Globus pallidus (tissue), 1 donor: Measurements from ENCODE around the gene OARD1.
"Not testable (repeated sequence)": the region's sequence is repeated elsewhere in the genome, so short reads cannot be mapped to it uniquely, and the experiment has no call there.

ENCODE experiments used
- DNase-seq: peaks from one replicate; pipeline ENCODE4 v3.0.0-alpha.2; 2015; ENCODE audit warnings: low spot score

Gene OARD1, protein sequence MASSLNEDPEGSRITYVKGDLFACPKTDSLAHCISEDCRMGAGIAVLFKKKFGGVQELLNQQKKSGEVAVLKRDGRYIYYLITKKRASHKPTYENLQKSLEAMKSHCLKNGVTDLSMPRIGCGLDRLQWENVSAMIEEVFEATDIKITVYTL

DNA sequence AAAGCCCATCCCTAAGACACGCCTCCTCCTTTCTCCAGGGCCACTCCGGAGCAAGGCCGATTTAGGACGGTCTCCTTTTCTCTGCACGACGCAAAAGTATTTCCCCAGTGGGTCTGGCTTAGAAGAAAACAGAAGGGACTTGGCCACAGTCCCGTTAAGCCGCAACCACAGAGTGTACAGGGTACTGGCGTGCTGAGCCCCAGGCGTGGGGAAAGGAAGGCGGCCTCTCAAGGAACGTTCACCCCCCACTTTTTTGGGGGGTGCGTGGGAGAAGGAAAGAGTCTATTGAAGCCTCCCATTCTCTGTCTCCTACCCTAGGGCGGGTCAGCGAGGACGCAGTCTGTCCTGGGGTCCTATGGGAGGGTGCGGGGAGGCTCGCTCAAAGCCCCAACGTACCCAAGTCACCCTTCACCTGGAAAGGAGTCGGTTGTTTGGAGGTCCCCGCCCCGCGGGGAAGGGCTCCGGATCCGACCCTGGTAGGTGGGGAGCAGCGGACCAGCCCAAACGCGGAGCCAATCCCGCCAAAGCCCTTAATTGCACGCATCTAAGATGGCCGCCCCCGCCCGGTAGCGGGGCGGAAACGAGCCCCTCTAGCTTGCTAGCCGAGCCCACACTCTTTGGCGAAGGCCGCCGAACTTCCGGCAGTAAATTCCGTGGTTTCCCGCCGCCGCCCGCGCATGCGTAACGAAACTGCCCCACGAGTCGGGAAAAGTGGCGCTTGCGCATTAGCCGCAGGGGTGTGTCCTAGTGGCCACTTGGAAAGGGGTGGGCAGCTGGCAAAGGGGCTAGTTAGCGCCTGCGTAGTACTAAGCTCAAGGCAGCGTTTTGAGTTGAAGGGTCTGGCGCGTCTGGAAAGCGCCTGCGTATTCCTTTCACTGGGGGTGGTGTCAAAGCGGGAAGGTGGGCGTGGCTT lies at the start of gene OARD1:
Gene OARD1, minus strand, starts transcription at position 434 of the 913 bp plus-strand sequence. CDS start 722 bp downstream, outside the sequence.
- DNase-seq, result peak; percentile 99

DNA sequence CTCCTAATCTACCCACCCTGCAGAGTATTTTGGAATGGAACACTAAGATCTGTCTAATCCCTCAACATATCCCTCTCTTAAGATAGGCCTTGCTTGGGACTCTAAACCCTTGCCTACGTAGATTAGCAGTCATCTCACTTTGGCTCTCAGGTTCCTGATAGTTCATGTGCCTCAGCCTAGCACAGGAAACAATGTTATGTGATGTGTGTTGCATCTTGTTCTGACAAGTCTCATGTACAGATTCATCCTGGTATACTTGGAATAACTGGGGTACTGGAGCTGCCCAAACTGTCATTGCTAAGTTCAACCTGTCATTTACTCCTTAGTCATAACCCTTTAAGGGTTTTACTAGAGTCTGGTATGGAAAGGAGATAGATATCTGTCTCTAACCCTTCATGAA lies 47.9 kb upstream of the OARD1 start:
- DNase-seq, result no peak

DNA sequence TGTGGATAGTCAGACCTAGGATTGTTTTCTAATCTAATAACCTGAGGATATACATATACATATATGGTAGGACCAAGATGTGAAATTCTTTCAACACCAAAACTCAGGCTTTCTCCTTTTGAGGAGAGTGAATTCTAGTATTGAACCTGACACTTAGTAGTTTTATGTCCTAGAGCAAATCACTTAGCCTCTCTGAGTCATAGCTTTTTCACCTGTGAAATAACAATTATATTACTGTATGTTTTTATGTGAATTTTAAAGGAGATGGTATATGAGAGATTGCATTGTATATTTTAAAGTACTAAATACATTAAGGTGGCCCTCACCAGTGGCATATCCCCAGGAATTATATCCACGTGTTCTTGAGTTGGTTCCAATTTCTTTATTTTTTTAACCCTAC lies 47.4 kb upstream of the OARD1 start:
- DNase-seq, result no peak

DNA sequence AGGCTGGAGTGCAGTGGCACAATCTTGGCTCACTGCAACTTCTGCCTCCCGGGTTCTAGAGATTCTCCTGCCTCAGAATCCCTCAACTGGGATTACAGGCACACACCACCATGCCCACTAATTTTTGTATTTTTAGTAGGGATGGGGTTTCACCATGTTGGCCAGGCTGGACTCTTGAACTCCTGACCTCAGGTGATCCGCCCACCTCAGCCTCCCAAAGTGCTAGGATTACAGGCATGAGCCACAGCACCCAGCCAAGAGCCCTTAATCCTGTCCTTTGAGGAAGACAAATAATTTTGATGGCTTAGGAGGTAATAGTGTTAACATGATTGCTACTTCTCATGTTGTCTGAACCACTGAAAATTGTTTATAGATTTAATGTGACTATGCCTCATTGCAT lies 42.9 kb upstream of the OARD1 start:
- not testable (repeated sequence) for DNase-seq

DNA sequence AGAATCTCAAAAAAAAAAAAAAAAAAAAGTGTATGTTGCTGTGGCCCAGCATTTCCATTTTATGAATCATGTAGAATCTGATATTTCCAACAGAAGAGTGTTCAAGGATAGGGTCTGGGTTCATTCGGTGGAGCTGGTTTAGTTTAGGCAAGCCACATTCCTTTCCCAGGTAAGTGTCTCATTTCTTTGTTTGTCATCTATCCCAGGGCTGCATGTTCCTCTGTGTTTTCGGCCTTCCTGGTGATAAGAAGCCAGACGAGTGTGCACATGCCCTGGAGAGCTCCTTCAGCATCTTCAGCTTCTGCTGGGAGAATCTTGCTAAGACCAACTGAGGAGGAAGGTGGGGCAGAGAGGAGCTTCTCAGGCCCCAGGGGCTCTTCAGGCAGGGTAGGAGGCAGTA lies 38.9 kb upstream of the OARD1 start:
- DNase-seq, result no peak

DNA sequence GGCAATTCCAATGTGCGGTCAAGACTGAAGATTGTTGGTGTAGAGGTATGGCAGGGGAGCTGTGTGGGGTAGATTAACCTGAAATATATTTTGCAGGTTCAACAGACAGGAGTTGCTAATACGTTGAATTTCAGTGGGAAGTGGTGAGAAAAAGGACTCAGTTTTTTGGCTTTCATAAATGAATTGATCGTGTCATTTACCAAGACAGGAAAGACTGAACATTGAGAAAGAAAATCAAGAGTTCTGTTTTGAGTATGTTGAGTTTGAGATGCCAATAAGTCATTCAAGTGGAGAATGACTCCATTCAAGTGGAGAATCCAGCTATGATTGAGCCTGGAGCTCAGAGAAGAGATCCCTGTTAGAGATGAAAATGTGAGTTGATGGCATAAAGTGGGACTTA lies 31.7 kb upstream of the OARD1 start:
- DNase-seq, result no peak

DNA sequence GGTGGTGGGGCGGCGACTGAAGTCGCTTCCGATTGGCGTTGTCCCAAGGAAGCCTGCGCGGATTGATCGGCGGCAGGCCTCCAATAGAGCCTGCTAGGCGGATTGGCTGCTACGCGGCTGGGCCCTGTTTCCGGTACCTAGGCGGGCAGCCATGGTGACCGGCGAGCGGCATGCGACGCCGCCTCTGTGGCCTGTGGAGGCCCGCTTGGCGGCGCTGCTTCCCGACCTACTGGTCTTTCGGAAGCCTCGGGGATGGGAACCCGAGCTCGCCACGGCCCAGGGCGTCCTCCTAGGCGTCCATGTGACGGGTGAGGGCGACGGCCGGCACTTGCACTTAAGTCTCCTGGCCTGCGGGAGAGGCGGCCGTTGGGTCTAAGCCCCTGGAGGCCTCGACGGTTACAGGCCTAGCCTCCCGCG lies 28.7 kb upstream of the OARD1 start:
- no peak for DNase-seq

DNA sequence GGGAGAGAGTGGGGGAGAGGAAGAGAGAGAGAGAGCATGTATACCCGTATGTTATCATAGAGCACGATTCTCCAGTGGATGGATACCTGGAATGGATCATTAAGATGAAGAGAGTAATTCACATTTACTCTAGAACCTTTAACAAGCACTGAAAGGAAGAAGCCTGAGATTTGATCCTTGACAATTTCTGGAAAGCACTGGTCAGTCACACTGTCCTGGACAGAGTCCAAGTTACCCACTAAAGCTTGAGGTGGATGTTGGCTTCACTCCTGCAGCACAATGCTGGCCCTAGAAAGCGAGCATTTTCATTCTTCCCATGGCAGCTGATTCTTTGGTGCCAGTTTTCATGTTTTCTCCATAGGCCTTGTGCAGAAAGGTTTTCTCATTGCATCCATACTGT lies 26.2 kb upstream of the OARD1 start:
- DNase-seq, result no peak

DNA sequence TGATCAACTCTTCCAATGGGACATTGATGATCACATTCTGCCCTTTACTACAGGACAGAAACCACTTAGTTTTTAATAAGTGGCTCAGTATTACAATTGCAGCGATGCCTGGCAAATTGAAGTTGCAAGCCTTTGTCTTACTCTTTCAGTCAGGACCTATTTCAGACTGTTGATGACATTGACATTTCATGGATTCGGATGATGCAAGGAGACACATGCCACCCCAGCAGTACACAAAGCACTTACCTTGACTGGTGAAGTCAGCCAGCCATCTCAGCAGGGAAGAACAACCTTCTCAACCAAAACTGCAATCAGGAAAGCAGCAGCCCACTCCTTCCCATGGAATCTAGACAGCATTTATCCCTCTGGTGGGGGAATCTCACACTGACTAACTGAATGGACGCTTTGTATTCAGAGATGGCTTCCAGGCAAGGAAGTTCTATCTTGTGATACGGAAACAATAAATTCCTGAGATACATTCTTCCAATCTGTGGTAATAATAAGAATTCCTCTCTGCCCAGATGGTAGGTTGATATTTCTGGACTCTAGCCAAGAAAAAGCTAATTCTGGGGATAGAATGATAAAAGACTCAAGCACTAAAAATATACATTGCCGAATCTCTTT lies 25.4 kb upstream of the OARD1 start:
- DNase-seq, result peak; percentile 6

DNA sequence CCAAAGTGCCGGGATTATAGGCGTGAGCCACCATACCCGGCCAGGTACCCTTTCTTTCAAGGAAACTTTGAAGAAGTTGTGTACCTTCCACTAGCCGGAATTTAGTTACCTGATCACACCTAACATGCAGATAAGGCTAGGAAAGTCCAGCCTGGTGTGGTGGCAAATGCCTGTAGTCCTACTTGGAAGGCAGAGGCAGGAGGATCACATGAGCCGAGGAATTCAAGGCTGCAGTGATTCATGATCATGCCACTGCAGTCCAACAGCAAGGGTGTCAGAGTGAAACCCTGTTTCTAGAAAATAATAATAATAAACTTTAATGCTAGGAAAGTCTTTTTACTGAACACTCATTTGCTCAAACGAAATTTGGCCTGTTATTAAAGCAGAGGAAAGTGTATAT lies 21.6 kb upstream of the OARD1 start:
- no peak for DNase-seq

DNA sequence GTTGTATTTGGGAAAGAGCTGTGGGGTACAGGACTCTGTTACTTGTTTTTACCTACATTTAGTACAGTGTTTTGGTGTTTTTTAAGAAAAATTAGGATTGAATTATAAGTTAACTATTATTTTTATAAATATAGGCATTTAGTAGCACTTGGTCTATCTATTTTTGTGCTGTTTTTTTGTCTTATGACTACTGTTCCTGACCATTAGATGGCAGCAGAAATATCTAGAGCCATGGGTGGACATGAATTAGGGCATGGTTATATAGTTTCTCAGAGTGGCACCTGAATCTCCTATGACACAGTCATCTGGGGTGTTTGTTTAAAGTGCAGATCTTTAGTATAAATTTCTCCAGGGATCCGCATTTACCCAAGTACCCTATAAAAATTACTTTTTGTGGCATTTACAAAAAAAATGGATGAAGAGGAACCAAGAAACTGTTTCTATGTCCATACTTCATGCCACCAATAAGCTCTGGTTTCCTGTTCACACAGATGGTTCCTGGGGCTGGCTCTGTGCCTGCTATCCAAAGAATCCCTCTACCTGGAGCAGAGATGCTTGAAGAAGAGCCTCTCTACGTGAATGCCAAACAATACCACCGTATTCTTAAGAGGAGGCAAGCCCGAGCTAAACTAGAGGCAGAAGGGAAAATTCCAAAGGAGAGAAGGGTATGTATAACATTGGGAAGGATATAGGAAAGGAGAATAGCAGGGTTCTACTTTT lies 20.4 kb upstream of the OARD1 start:
- no peak for DNase-seq

DNA sequence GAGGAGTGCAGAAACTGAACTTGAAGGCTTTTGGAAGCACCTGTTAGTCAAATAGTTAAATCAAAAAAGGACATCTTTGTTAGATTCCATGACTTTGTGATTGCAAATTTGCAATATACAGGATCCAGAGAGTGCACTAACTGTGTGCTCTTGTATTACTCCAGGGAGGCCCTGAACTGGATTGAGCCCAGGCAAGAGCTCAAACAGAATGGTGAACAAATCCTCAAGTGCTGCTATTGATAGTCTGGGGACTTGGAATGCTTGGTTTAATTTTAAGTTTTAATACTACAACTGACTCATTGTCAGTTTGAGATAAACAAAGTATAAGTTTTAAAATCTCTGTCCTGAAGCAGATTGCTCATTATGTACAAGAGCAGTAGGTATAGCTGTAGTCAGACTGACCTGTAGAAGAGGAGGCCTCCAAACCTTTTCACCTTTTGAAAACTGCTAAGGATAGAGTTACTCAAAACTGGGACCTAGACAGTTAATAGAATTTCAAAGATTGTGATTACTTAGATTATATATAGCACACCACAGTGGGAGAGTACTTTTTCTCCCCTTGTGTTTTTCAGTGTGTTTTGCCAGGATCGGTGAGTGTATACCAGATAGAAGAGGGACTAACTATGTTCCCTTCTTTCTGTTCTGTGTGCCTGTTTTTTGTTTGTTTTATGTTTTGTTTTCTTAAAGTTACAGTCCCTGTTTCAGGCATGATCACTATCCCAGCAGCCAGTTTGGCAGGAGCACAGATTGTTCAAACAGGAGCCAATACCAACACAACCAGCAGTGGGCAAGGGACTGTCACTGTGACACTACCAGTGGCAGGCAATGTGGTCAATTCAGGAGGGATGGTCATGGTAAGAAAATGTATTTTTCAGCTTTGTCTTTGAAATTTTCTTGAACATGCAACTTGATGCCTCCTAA lies 18.9 kb upstream of the OARD1 start:
- no peak for DNase-seq

DNA sequence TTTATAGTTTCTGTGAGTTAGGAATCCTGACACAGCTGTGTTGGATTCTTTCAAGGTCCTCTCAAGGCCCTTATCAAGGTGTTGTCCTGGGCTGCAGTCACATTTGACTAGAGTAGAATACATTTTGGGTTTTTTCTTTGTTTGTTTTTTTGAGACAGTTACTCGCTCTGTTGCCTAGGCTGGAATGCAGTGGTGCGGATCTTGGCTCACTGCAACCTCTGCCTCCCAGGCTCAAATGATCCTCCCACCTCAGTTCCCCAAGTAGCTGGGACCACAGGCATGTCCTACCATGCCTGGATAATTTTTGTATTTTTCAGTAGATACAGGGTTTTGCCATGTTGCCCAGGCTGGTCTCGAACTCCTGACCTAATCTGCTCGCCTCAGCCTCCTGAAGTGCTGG lies 16.3 kb upstream of the OARD1 start:
- DNase-seq, result no peak

DNA sequence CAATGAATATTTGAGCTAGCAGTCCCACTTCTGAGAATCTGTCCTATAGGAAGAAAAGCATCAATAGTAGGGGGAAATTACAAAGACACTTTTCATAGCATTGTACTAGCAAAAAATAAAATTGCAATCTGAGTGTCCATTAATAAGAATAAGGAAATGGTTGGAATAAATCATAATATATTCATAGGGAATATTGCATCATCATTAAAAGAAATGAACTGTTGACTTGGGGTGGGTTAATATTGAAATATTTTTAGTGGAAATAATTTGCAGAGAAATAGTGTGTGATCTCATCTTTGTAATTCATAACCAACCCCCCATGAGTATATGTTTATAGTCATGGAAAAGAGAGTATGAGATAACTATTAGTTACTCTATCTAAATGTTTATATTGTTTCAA lies 13.0 kb upstream of the OARD1 start:
- DNase-seq, result no peak

DNA sequence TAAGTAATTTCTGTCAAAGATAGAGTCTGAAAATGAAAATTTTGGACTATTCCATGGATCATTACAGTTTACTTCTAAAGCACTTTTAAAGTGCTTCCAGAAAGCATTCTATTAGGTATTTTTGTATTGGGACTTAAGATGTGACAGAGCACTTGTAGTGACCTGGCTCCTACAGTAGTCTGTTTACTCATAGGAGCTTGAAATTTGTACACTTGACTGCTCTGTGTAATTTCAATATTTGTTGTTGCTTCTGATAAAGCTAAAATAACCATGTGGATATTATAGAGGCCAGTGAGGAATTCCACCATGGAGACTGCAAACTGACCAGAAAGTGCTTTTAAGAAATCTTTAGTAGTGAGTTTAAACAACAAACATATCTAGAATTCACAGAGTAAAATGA lies 10.9 kb upstream of the OARD1 start:
- DNase-seq, result no peak

DNA sequence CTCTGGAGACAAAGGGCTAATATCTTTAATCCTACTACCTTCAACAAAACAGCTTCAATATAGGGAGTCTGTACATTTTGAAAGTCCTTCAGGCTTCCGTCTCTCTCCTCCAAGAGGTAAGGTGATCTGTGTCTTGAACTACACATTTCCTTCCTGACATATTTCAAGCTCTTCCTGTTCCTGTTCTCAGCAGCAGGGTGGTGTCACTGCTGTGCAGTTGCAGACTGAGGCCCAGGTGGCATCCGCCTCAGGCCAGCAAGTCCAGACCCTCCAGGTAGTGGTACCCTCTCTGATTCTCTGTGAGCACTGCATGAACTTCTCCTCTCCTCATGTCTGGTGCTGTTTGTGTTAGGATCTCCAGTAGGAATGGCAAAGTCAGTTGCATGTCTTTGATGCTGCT lies 8.5 kb upstream of the OARD1 start:
- DNase-seq, result no peak

DNA sequence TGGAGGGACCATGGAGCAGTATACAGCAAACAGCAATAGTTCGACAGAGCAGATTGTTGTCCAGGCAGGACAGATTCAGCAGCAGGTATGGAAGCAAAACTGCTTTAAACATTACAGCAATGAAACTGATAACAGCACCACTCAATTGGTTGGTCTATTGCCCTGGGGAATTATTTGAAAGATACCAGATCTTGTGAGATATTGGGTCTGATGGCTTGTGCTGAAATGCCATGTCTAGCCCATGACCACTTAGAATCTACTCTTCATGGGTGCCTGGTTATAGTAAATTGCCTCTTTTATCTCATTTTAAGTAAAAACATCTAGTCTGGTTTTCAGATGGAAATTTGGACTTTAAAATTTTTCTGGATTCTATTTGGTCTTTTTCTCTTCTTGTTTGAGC lies 6.9 kb upstream of the OARD1 start:
- DNase-seq, result no peak

DNA sequence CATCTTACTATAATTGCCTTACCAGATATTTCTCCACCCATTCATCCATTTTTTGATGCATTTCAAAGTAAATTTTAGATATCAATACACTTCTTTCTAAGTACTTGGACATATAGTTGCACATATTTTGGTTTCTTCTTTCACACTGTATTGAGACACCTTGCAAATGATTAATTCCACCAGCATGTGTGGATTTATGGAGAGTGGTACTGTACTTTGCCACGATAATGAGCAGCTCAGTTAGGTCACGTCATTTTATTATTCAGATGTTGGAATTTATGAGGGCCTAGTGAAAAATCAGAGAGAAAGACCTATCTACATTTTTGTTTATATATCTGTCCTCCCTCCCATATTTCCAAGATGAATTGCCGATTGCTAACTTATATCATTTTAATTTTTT lies 5.9 kb upstream of the OARD1 start:
- no peak for DNase-seq

DNA sequence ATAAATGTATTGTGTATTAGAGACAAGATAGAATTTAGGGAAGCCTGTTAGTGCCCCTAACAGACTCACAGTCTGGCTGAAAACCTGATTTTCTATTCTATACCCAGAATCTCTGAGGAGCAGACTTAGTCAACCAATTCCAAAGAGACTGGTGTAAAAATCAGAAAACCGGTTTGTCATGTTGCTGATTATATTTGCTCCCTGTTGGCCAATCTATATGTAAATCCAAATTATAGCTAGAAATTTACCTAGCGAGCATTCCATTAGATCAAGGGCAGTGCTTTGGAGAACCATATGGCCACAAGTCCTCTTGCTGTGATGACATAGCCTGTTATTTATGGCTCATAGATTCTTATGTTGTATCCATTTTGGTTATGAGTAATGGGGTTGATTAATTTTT lies 5.4 kb upstream of the OARD1 start:
- DNase-seq, result no peak

DNA sequence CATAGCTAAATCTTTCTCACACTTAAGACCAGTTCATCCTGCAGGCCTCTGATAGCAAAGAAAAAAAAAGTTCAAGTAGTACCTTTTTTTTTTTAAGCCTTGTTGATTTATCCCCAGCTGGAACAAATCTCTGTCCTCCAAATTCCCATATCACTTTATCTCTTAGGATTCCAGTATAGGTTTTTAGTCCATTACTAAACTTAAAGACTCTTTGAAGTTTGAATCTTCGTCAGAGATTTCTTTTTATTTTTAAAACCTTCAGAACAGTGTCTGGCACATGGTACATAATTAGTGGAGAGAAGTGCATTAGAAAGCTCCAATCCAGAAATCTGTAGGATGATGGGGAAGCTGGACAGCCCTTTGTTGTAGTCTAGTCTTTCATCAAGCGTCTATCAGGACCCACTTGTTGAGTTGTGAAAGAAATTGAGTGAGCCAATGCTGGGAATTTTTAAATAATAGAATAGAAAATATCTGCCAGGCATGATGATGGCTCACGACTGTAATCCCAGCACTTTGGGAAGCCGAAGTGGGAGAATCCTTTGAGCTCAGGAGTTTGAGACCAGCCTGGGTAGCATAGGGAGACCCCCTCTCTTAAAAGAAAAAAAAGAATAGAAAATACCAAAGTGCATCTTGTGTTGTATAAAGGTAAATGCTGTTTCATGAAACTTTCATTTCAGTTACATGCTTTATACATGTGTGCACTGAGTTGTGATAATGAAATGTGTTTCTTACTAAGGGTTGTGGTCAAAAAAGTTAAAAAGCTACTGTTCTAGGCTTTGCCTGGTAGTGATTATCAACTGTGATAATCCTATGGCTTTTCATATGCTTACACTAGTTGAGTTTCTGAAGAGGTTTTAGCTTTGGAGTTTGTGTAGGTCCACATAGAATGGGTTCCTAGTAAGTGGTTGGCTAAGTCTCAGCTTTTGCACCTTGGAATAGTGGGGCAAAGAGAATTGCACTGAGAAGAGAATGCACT lies 3.8 kb upstream of the OARD1 start:
- DNase-seq, result no peak
